ENCODE data around the gene PNMA1. TPM values are rescaled to one million over a fixed set of nuclear protein-coding genes. Genes with fewer than 3 reads are reported as not detected.

Gene PNMA1
- total RNA-seq, 6 experiments from 2014 or later: 1.7 to 7.6 (median 3.7) TPM

DNA sequence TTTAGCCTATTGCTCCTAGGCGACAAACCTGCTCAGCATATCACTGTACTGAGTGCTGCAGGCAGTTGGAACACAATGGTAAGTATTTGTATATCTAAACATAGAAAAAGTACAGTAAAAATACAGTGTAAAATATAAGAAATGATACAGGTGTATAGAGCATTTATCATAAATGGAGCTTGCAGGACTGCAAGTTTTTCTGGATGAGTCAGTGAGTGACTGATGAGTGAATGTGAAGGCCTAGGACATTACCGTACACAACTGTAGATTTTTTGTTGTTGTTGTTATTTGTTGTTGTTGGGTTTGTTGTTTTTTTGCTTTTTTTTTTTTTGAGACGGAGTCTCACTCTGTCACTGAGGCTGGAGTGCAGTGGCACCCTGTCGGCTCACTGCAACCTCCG is 33.4 kb downstream of the PNMA1 start:
- H3K27me3 ChIP-seq: no peaks in the 10 kb centered on the region
- H3K9me3 ChIP-seq: no peaks in the 10 kb centered on the region
- H3K27ac ChIP-seq: no peak overlapping the region
- H3K4me3 ChIP-seq: no peak overlapping the region
- TF ChIP-seq, protein P1, sequence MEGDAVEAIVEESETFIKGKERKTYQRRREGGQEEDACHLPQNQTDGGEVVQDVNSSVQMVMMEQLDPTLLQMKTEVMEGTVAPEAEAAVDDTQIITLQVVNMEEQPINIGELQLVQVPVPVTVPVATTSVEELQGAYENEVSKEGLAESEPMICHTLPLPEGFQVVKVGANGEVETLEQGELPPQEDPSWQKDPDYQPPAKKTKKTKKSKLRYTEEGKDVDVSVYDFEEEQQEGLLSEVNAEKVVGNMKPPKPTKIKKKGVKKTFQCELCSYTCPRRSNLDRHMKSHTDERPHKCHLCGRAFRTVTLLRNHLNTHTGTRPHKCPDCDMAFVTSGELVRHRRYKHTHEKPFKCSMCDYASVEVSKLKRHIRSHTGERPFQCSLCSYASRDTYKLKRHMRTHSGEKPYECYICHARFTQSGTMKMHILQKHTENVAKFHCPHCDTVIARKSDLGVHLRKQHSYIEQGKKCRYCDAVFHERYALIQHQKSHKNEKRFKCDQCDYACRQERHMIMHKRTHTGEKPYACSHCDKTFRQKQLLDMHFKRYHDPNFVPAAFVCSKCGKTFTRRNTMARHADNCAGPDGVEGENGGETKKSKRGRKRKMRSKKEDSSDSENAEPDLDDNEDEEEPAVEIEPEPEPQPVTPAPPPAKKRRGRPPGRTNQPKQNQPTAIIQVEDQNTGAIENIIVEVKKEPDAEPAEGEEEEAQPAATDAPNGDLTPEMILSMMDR (IDR thresholded peaks at IDR 0.05): no peak
- TF ChIP-seq POLR2A (IDR thresholded peaks at IDR 0.05): no peak
- WGBS (ENCODE audit: insufficient coverage, low coverage, low lambda C conversion rate, missing lambda C conversion rate): 87% methylated on average over 3 of the region's 5 CpGs
- H3K36me3 ChIP-seq: no peaks in the 10 kb centered on the region
- ATAC-seq (no peak), DNase-seq (no peak)
- H3K4me1 ChIP-seq: no peaks in the 10 kb centered on the region
- intact Hi-C loops (cut with DNase I): no loop called here

DNA sequence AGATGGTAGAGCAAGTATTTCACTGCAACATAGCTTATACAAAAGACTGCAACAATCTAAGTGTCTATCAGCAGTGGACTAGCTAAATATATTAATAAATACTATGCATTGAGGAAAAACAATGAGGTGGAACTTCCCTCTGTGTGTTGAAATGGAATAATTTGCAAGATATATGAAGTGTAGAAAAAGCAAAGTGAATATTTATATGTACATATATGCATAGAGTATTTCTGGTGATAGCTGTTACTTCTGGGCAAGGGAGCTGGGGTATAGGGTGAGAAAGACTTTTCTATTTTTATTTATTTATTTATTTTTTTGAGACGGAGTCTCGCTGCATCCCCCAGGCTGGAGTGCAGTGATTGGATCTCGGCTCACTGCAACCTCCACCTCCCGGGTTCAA is 35.5 kb downstream of the PNMA1 start:
- Histone ChIP-seq H3K27me3 (no peaks in the 10 kb centered on the region), H3K9me3 (no peaks in the 10 kb centered on the region), H3K36me3 (no peaks in the 10 kb centered on the region), H3K4me3 (no peak overlapping the region), H3K27ac (no peak overlapping the region), H3K4me1 (no peaks in the 10 kb centered on the region)
- ATAC-seq: no peak
- TF ChIP-seq, protein P1 (IDR thresholded peaks at IDR 0.05): no peak
- TF ChIP-seq POLR2A (IDR thresholded peaks at IDR 0.05): no peak
- 98% methylated on average over 4 of the region's 4 CpGs for WGBS (ENCODE audit: insufficient coverage, low coverage, low lambda C conversion rate, missing lambda C conversion rate)
- no peak for DNase-seq
- intact Hi-C loops (cut with DNase I): no loop called here

DNA sequence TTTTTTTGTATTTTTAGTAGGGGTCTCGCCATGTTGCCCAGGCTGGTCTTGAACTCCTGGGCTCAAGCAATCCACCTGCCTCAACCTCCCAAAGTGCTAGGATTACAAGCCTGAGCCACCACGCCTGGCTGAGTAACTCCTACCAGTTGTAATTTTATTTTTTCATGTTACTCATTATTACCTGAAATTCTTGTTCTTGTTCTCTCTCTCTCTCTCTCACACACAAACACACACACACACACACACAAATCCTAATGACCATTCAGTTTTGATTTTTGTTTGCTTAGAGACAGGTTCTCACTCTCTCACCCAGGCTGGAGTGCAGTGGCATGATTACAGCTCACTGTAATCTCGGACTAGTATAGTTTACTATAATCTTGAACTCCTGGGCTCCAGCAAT is 39.2 kb downstream of the PNMA1 start:
- Histone ChIP-seq H3K4me3 (no peak overlapping the region), H3K27ac (no peak overlapping the region), H3K9me3 (no peaks in the 10 kb centered on the region), H3K27me3 (no peaks in the 10 kb centered on the region), H3K36me3 (no peaks in the 10 kb centered on the region), H3K4me1 (no peaks in the 10 kb centered on the region)
- 89% methylated on average over 1 of the region's 3 CpGs for WGBS (ENCODE audit: insufficient coverage, low coverage, low lambda C conversion rate, missing lambda C conversion rate)
- intact Hi-C loops (cut with DNase I): no loop called here
- ATAC-seq (no peak), DNase-seq (no peak)
- TF ChIP-seq, protein P1 (IDR thresholded peaks at IDR 0.05): no peak

DNA sequence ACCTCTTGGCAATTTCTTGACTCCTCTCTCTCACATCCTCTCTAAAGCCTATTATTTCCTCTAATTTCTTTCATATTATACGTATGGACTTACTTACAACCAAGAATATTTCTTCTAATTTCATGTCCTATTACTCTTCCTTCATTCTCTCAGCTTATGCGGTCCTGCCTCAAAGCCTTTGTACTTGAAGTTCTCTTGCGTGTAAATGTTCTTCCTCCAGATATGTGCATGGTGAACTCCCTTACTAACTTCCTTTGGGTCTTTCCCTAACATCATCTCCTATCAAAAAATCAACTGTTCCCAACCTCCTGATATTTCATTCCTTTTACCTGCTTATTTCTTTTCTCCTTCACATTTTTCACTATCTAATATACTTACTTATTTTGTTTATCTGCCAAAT is 46.3 kb downstream of the PNMA1 start:
- no peaks in the 10 kb centered on the region for H3K9me3 ChIP-seq
- no peaks in the 10 kb centered on the region for H3K36me3 ChIP-seq
- intact Hi-C loops (cut with DNase I): no loop called here
- H3K4me3 ChIP-seq: no peak overlapping the region
- ATAC-seq: no peak
- no peaks in the 10 kb centered on the region for H3K27me3 ChIP-seq
- WGBS (ENCODE audit: insufficient coverage, low coverage, low lambda C conversion rate, missing lambda C conversion rate): 98% methylated on average over 3 of the region's 3 CpGs
- no peak overlapping the region for H3K27ac ChIP-seq
- H3K4me1 ChIP-seq: peaks cover 0 to 9% (median 2%) of the 10 kb centered on the region in 4 donors
- no peak for DNase-seq
- TF ChIP-seq POLR2A (IDR thresholded peaks at IDR 0.05): no peak
- TF ChIP-seq, protein P1 (IDR thresholded peaks at IDR 0.05): no peak

DNA sequence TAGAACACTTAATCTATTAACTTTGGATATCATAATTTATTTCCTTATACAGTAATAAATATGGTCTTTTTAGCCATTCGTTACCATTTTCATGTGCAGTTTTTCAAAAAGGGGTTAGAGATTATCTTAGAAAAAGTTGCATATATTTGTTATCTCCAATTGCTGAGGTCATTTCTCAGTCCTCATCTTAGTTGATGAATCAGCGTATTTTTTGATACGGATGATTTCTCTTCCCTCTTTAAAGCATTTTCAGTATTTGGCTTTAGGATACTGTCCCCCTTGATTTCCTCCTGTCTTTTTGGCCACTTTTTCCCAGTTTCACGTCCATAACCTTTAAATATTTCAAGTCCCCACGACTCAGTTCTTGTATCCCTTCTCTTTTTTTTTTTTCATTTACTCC is 47.6 kb downstream of the PNMA1 start:
- WGBS (ENCODE audit: insufficient coverage, low coverage, low lambda C conversion rate, missing lambda C conversion rate): 63% methylated on average over 4 of the region's 5 CpGs
- DNase-seq: no peak
- intact Hi-C loops (cut with DNase I): no loop called here
- Histone ChIP-seq H3K4me3 (no peak overlapping the region), H3K27ac (no peak overlapping the region), H3K9me3 (no peaks in the 10 kb centered on the region), H3K4me1 (peaks cover 0 to 9% (median 2%) of the 10 kb centered on the region in 4 donors), H3K27me3 (no peaks in the 10 kb centered on the region), H3K36me3 (no peaks in the 10 kb centered on the region)
- ATAC-seq: no peak
- no peak for TF ChIP-seq POLR2A (IDR thresholded peaks at IDR 0.05)
- TF ChIP-seq, protein P1 (IDR thresholded peaks at IDR 0.05): no peak

Data from right lobe of liver (tissue), 6 donors.